ENCODE data around the gene RNF220. TPM values are rescaled to one million over a fixed set of nuclear protein-coding genes. Genes with fewer than 3 reads are reported as not detected.

Gene RNF220
- total RNA-seq, 2 donors from 2014 or later: 85.4 to 124 TPM

DNA sequence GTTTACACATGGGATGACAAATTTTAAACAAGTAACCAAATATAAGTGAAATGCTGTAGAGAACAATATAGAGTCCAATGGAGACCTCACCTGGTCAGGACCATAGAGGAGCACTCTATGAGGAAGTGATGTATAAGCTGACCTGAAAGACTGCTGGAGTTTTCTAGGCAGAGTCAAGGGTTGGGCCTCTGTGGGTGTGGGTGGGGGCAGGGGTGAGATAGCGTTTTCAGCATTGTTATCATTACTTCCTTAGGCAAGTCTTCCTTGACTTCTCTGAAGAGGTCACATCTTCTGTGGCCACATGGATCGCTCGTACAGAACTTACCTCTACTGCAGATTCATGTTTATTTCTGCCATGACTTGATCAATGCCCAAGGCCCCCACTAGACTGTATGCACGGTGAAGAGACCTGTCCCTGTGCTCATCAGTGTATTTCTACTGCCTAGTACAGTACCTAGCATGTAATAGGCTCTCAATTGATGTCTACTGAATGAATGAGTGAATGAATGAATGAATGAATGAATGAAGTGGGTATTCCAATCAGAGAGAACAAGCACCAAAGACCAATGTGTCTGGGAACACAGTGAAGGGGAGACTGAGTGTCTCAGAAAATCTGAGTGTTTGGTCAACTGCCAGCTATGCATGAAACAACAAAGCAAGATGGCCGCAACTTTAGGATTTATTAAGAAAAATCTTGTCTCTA lies 116.5 kb downstream of the RNF220 start:
- H3K36me3 ChIP-seq (replicated peaks in 1 of 2; ENCODE audit: insufficient read depth in 1 of 2, low read depth in 2 of 2): no peaks in the 10 kb centered on the region
- TF ChIP-seq POLR2A (IDR thresholded peaks at IDR 0.05): no peak
- TF ChIP-seq, protein P1, sequence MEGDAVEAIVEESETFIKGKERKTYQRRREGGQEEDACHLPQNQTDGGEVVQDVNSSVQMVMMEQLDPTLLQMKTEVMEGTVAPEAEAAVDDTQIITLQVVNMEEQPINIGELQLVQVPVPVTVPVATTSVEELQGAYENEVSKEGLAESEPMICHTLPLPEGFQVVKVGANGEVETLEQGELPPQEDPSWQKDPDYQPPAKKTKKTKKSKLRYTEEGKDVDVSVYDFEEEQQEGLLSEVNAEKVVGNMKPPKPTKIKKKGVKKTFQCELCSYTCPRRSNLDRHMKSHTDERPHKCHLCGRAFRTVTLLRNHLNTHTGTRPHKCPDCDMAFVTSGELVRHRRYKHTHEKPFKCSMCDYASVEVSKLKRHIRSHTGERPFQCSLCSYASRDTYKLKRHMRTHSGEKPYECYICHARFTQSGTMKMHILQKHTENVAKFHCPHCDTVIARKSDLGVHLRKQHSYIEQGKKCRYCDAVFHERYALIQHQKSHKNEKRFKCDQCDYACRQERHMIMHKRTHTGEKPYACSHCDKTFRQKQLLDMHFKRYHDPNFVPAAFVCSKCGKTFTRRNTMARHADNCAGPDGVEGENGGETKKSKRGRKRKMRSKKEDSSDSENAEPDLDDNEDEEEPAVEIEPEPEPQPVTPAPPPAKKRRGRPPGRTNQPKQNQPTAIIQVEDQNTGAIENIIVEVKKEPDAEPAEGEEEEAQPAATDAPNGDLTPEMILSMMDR (IDR thresholded peaks at IDR 0.05): no peak
- H3K4me3 ChIP-seq: no peak overlapping the region
- no peaks in the 10 kb centered on the region for H3K27me3 ChIP-seq
- 82% methylated on average over 5 of the region's 5 CpGs for WGBS, 2 donors
- H3K9me3 ChIP-seq: no peaks in the 10 kb centered on the region
- intact Hi-C loops (cut with DNase I): no loop called here
- H3K27ac ChIP-seq: no peak overlapping the region
- DNase-seq (no peak), ATAC-seq (no peak)
- H3K4me1 ChIP-seq: no peaks in the 10 kb centered on the region

DNA sequence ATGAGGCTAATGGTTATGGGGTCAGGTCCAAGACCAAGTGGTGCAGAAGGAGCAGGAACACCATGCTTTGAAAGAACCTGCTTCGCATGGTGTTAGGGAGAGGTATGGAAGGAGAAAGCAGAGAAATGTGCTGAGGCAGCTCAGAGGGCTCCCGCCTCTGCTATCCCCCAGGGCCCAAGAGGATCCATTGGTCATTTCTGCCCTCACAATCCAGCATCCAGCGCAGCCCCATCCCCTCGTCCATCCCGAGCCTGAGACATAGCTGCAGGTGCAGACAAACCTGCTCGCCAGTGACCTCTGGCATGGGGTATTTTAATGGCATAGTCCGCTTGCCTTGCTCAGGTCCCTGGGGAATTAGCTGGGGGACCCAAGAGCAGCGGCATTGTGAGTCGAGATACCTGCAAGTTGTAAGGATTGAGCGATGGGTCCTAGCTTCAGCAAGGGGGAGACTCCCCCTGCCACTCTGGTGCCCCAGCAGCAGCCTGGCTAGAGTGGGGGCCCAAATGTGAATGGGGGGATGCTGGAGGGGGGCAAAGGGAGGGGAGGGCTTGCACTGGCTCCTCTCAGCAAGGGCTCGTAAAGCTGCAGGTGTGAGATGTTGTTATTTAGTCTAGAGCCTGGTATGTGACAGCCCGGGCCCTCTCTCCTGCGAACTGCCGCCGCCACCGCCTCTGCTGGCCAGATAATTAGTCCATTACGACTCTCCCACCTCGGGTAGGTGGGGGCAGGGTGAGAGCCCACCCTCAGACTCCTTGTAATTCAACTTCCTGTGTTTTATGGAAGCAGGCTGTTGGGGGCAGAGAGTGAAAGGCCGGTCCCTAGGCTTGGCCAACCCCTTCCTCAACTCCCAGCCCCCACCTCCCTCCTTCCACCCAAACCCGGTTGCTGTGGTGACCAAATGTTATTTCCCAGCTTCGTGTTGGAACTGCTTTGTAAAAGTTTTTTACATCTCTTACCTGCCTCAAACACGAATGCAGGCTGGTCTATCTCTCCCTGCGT lies 118.8 kb downstream of the RNF220 start:
- TF ChIP-seq, protein P1 (IDR thresholded peaks at IDR 0.05): no peak
- TF ChIP-seq POLR2A (IDR thresholded peaks at IDR 0.05): no peak
- 46 to 51% methylated on average over 22 to 23 of the region's 23 CpGs for WGBS, 2 donors
- DNase-seq: no peak
- H3K9me3 ChIP-seq: no peaks in the 10 kb centered on the region
- H3K4me1 ChIP-seq: no peaks in the 10 kb centered on the region
- no peaks in the 10 kb centered on the region for H3K36me3 ChIP-seq (replicated peaks in 1 of 2; ENCODE audit: insufficient read depth in 1 of 2, low read depth in 2 of 2)
- no peak overlapping the region for H3K27ac ChIP-seq
- ATAC-seq: no peak
- intact Hi-C loops (cut with DNase I): no loop called here
- no peaks in the 10 kb centered on the region for H3K27me3 ChIP-seq
- H3K4me3 ChIP-seq: no peak overlapping the region

DNA sequence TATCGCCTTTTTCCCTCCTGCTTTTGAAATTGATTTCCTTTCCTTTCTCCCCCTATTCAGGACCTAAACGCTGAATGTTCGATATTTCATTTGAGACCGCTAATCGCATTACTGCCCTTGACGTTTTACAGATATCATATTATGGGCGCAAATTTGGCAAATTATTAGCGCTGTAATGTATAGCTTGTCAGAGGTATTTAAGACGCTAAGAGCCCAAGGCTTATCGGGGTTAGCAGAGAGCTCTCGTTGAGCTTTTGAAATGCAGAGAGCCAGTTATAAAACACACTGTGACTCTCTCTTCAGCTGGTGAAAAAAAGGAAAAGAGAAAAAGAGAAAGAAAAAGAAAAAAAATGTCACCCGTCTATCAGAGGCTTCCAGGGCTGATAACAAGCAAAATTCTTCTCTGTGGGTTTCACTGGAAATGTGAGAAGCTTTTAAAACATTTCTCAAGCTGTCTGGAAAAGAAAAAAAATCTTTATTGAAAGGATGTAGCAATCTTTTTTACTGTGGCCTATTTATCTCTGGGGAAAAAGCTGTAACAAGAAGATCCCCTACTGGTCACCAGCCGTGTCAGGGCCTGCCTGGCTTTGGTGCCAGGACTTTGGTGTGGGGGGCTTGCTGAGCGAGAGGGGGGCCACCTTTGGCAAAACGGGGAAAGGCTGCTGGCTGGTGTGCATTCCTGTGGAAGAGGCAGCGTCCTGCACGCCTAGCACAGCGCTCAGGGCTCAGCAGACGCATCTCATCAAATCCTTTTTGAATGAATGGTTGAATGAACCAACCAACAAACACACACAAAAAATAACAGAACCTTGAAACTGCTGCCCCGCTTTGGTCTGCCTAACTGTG lies 119.8 kb downstream of the RNF220 start:
- ATAC-seq: no peak
- intact Hi-C loops (cut with DNase I): no loop called here
- no peak overlapping the region for H3K4me3 ChIP-seq
- DNase-seq: no peak
- H3K9me3 ChIP-seq: no peaks in the 10 kb centered on the region
- H3K36me3 ChIP-seq (replicated peaks in 1 of 2; ENCODE audit: insufficient read depth in 1 of 2, low read depth in 2 of 2): no peaks in the 10 kb centered on the region
- WGBS, 2 donors: 25 to 40% methylated on average over 18 to 20 of the region's 20 CpGs
- TF ChIP-seq, protein P1 (IDR thresholded peaks at IDR 0.05): no peak
- no peak for TF ChIP-seq POLR2A (IDR thresholded peaks at IDR 0.05)
- H3K4me1 ChIP-seq: no peaks in the 10 kb centered on the region
- H3K27ac ChIP-seq: no peak overlapping the region
- H3K27me3 ChIP-seq: no peaks in the 10 kb centered on the region

DNA sequence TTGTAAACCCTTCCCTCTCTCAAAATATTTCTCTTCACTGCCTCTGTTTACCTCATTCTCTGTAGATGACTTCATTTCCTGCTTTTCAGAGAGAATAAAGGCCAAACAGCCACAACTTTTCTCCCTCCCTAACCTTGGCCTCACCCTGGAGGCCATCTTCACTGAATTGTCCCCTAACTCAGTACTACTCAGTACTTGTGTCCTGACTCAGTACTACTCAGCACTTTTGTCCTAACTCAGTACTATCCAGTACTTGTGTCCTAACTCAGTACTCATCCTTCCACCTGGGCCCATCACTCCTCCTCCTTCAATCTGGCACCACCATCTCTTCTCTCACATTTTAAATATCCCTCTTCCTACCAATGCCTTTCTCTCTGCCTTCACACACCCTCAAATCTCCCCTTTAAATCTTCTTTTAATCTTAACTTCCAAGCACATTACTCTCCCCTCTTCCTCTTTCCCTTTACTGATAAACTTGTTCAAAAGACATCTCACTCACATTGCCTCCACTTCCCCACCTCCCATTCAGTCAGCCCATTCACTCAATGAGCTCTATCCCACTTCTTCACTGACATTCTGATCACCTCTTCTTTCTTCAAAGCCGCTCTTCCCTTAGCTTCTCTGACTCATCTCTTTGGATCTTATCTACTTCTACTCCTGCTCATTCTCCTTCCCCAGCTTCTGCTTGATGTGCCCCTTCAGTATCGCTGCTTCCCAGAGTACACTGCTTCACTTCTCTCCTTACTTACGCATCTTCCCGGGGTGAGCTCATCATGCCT lies 121.4 kb downstream of the RNF220 start:
- Histone ChIP-seq H3K27me3 (no peaks in the 10 kb centered on the region), H3K36me3 (replicated peaks in 1 of 2; ENCODE audit: insufficient read depth in 1 of 2, low read depth in 2 of 2) (no peaks in the 10 kb centered on the region), H3K4me3 (no peak overlapping the region), H3K27ac (no peak overlapping the region), H3K4me1 (no peaks in the 10 kb centered on the region), H3K9me3 (no peaks in the 10 kb centered on the region)
- ATAC-seq (no peak), DNase-seq (no peak)
- intact Hi-C loops (cut with DNase I): no loop called here
- no peak for TF ChIP-seq POLR2A (IDR thresholded peaks at IDR 0.05)
- TF ChIP-seq, protein P1 (IDR thresholded peaks at IDR 0.05): no peak
- 94 to 97% methylated on average over 4 of the region's 4 CpGs for WGBS, 2 donors

Measured in body of pancreas (tissue), 4 donors.